Measurements from ENCODE around the gene PIEZO2. TPM values are rescaled to one million over a fixed set of nuclear protein-coding genes. Genes with fewer than 3 reads are reported as not detected.

Gene PIEZO2
- total RNA-seq, 4 donors from 2014 or later = 0.68 to 2.2 (median 1.1) TPM

DNA sequence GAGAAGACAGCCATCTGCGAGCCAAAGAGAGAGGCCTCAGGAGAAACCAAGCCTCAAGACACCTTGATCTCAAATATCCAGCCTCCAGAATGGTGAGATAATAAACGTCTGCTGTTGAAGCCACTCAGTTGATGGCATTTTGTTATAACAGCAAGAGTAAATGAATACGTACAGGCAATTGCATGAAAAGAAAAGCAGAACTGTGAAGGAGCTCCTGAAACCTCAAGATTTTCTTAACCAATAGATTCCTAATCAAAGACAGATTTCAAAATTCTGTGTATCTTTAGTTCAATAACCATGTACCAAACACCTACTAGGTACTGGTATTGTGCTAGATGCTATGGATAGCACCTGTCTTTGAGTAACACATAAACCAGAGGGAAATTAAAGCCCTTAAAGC, 139.5 kb downstream of the PIEZO2 start:
- Histone ChIP-seq H3K27me3 (no peaks in the 10 kb centered on the region), H3K4me1 (peaks cover 4% of the 10 kb centered on the region), H3K9me3 (no peaks in the 10 kb centered on the region), H3K4me3 (no peak overlapping the region), H3K27ac (no peak overlapping the region), H3K36me3 (no peaks in the 10 kb centered on the region)
- WGBS = 90% methylated on average over 3 of the region's 3 CpGs
- DNase-seq (ENCODE audit: low spot score in 2 of 2) = no peak
- TF ChIP-seq POLR2A (IDR thresholded peaks at IDR 0.05) = no peak
- TF ChIP-seq, protein P1, sequence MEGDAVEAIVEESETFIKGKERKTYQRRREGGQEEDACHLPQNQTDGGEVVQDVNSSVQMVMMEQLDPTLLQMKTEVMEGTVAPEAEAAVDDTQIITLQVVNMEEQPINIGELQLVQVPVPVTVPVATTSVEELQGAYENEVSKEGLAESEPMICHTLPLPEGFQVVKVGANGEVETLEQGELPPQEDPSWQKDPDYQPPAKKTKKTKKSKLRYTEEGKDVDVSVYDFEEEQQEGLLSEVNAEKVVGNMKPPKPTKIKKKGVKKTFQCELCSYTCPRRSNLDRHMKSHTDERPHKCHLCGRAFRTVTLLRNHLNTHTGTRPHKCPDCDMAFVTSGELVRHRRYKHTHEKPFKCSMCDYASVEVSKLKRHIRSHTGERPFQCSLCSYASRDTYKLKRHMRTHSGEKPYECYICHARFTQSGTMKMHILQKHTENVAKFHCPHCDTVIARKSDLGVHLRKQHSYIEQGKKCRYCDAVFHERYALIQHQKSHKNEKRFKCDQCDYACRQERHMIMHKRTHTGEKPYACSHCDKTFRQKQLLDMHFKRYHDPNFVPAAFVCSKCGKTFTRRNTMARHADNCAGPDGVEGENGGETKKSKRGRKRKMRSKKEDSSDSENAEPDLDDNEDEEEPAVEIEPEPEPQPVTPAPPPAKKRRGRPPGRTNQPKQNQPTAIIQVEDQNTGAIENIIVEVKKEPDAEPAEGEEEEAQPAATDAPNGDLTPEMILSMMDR (IDR thresholded peaks at IDR 0.05) = no peak
- no peak for TF ChIP-seq POLR2AphosphoS5 (IDR thresholded peaks at IDR 0.05)
- no peak for TF ChIP-seq EP300 (IDR thresholded peaks at IDR 0.05)

DNA sequence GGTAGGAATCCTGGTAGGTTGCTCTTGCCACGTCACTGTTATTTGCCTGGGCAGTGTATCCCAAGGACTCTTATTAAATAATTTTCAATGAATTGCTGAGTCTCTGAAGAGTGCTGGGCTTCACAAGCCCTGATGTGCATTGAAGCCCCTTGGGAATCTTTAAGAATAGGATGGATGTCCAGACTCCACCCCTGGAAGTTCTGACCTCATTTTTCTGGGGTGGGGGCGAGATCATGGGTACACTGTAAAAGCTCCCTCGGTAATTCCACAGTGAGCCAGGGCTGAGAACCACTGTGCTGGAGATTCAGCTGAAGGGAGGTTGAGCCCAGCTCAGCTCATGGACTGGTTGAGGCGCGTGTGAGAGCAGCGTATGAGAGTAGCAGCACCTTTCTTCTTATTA, 140.2 kb downstream of the PIEZO2 start:
- Histone ChIP-seq H3K27me3 (no peaks in the 10 kb centered on the region), H3K9me3 (no peaks in the 10 kb centered on the region), H3K27ac (no peak overlapping the region), H3K36me3 (no peaks in the 10 kb centered on the region), H3K4me1 (peaks cover 4% of the 10 kb centered on the region), H3K4me3 (no peak overlapping the region)
- 87% methylated on average over 6 of the region's 6 CpGs for WGBS
- no peak for DNase-seq (ENCODE audit: low spot score in 2 of 2)
- TF ChIP-seq EP300 (IDR thresholded peaks at IDR 0.05) = no peak

DNA sequence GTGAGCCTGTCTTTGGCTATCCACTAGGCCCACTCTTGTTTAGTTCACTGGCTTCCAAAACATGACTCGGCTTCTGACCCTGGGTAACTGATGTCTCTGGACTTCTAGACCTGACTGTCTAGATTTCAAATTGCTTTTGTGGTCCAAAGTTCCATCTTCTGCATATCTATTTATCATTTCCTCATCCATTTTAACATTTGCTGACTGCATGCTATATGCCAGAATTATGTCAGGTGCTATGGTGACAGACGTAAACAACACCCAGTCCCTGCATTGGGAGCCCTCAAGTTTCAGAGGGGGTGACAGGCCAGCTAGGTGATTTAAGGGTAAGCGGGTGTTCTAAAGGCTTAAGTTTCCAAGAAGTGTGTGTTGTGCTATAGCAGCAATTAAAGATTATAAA, 140.9 kb downstream of the PIEZO2 start:
- Histone ChIP-seq H3K27me3 (no peaks in the 10 kb centered on the region), H3K27ac (no peak overlapping the region), H3K4me1 (peaks cover 7% of the 10 kb centered on the region), H3K9me3 (no peaks in the 10 kb centered on the region), H3K4me3 (no peak overlapping the region), H3K36me3 (no peaks in the 10 kb centered on the region)
- DNase-seq (ENCODE audit: low spot score in 2 of 2) = no peak
- TF ChIP-seq, protein P1 (IDR thresholded peaks at IDR 0.05) = no peak
- TF ChIP-seq POLR2AphosphoS5 (IDR thresholded peaks at IDR 0.05) = no peak
- no peak for TF ChIP-seq EP300 (IDR thresholded peaks at IDR 0.05)
- TF ChIP-seq POLR2A (IDR thresholded peaks at IDR 0.05) = no peak
- 84% methylated on average over 3 of the region's 3 CpGs for WGBS

DNA sequence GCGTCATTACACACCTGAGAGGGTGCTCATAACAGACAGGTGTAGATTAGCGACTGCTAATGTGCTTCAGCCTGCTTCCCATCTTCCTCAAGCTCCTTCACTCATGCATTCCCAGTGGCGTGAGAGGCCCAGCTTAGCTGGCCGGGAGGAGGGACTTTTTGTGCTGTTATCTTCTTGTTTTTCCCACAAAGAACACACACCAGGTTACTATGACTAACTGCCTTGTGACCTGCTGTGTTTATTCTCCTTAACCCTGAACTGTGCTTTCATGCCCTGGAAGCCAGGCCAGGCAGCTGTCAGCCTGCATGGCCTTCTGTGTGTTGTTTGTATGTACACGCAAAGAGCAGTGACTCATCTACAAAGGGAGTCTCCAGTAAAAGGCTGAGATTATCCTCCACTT, 143.8 kb downstream of the PIEZO2 start:
- 43% methylated on average over 5 of the region's 5 CpGs for WGBS
- Histone ChIP-seq H3K27ac (no peak overlapping the region), H3K4me3 (no peak overlapping the region), H3K36me3 (no peaks in the 10 kb centered on the region), H3K4me1 (peaks cover 7% of the 10 kb centered on the region), H3K9me3 (no peaks in the 10 kb centered on the region), H3K27me3 (no peaks in the 10 kb centered on the region)
- peak in 1 of 2 donors; percentile 66 for DNase-seq (ENCODE audit: low spot score in 2 of 2)
- TF ChIP-seq, protein P1 (IDR thresholded peaks at IDR 0.05) = no peak
- TF ChIP-seq EP300 (IDR thresholded peaks at IDR 0.05) (no peak), POLR2A (IDR thresholded peaks at IDR 0.05) (no peak), POLR2AphosphoS5 (IDR thresholded peaks at IDR 0.05) (no peak)

DNA sequence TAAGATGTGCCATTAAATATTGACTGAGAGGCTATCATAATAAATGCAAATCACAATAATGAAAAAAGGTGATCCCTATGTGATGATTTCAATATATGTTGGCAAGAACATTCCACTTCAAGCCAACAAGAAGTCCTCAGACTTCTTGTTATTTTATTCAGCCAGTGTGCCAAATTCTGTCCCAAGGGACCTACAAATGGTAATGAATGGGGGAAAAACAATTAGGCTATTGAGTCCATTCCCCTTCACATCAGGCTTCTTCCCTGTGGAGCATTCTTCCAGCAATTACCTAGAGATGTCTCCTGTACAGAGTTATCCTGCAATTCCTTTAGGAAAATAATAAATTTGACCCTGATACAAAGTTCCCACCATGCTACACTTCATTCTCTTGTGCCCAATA, 144.4 kb downstream of the PIEZO2 start:
- Histone ChIP-seq H3K4me1 (peaks cover 7% of the 10 kb centered on the region), H3K4me3 (no peak overlapping the region), H3K9me3 (no peaks in the 10 kb centered on the region), H3K36me3 (no peaks in the 10 kb centered on the region), H3K27me3 (no peaks in the 10 kb centered on the region), H3K27ac (no peak overlapping the region)
- DNase-seq (ENCODE audit: low spot score in 2 of 2) = no peak
- TF ChIP-seq, protein P1 (IDR thresholded peaks at IDR 0.05) = no peak
- TF ChIP-seq POLR2AphosphoS5 (IDR thresholded peaks at IDR 0.05) (no peak), EP300 (IDR thresholded peaks at IDR 0.05) (no peak), POLR2A (IDR thresholded peaks at IDR 0.05) (no peak)

DNA sequence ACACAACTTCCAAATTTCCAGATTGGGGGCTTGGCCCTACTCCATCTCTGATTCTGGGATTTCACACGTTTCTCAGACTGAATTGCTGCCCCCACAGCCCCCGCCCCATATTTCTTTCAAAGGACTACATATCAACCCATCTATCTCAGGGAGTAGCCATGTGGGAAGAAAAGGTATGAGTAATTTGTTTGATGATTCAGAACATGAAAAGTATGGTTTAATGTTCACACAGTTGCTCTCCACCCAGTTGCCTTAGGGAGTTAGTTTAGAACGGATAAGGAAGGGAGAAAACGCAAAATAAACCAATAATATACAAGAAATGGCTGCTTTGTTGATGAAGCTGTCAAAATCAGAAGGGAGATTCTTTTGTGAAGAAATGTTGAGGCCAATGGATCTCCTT, 145.1 kb downstream of the PIEZO2 start:
- H3K36me3 ChIP-seq = no peaks in the 10 kb centered on the region
- no peak for DNase-seq (ENCODE audit: low spot score in 2 of 2)
- H3K4me3 ChIP-seq = no peak overlapping the region
- H3K27ac ChIP-seq = no peak overlapping the region
- no peaks in the 10 kb centered on the region for H3K9me3 ChIP-seq
- peaks cover 7% of the 10 kb centered on the region for H3K4me1 ChIP-seq
- TF ChIP-seq, protein P1 (IDR thresholded peaks at IDR 0.05) = no peak
- TF ChIP-seq POLR2A (IDR thresholded peaks at IDR 0.05) (no peak), EP300 (IDR thresholded peaks at IDR 0.05) (no peak), POLR2AphosphoS5 (IDR thresholded peaks at IDR 0.05) (no peak)
- H3K27me3 ChIP-seq = no peaks in the 10 kb centered on the region
- 45% methylated on average over 4 of the region's 4 CpGs for WGBS
